Skeletal muscle cell (primary cell): Measurements from ENCODE around the gene CYFIP1.
A peak's percentile ranks its signal among the peaks of the same experiment; 100 is the strongest.

Experiments used
- DNase-seq: peaks from one replicate; pipeline ENCODE4 v3.0.0-alpha.2; 2010; ENCODE audit warnings: low read depth
- H3K4me3 ChIP-seq: 2 replicates; pipeline ENCODE4 v1.5.1; 2011; ENCODE audit warnings: low read depth, mild to moderate bottlenecking, control low read depth, low read length, moderate library complexity

CYFIP1 gene

GRCh38 chr15:22850055-22850454, 130.1 kb downstream of the CYFIP1 start:
- H3K4me3 ChIP-seq = no peak overlapping the region
- DNase-seq = peak; percentile 9

- no peak overlapping the region for H3K4me3 ChIP-seq
- DNase-seq = no peak
Observed at GRCh38 chr15:22846073-22846472, 134.1 kb downstream of the CYFIP1 start.

- H3K4me3 ChIP-seq = no peak overlapping the region
- DNase-seq = peak; percentile 13
Observed at GRCh38 chr15:22845289-22845900, 134.8 kb downstream of the CYFIP1 start.

- no peak overlapping the region for H3K4me3 ChIP-seq
- no peak for DNase-seq
Observed at GRCh38 chr15:22844421-22845288, 135.5 kb downstream of the CYFIP1 start.

GRCh38 chr15:22839046-22839695, 141.0 kb downstream of the CYFIP1 start:
- no peak for DNase-seq
- peak overlapping the region; percentile 94 for H3K4me3 ChIP-seq

GRCh38 chr15:22838292-22839042, 141.7 kb downstream of the CYFIP1 start, which contains the start of gene NIPA2:
Gene NIPA2 (plus strand): TSS chr15:22838666. CDS start chr15:22851732, 13,066 bp downstream.
- DNase-seq = peak; percentile 92
- peak within 1 kb of the TSS; percentile 94 for H3K4me3 ChIP-seq

- peak; percentile 30 for DNase-seq
- H3K4me3 ChIP-seq = no peak overlapping the region
Observed at GRCh38 chr15:22831473-22831872, 148.7 kb downstream of the CYFIP1 start.

- DNase-seq = no peak
- no peak overlapping the region for H3K4me3 ChIP-seq
Observed at GRCh38 chr15:22827125-22827524, 153.0 kb downstream of the CYFIP1 start.

GRCh38 chr15:22823495-22824128, 156.6 kb downstream of the CYFIP1 start:
- no peak overlapping the region for H3K4me3 ChIP-seq
- no peak for DNase-seq

GRCh38 chr15:22819651-22820050, 160.5 kb downstream of the CYFIP1 start:
- no peak for DNase-seq

More at GRCh38 chr15:22819651-22820050, 160.5 kb downstream of the CYFIP1 start:
- H3K4me3 ChIP-seq = no peak overlapping the region
